ENCODE data around the gene MAGIX. TPM values are rescaled to one million over a fixed set of nuclear protein-coding genes. Genes with fewer than 3 reads are reported as not detected.

Gene MAGIX
- total RNA-seq: 4.8 and 11.0 TPM in 2 replicates

DNA sequence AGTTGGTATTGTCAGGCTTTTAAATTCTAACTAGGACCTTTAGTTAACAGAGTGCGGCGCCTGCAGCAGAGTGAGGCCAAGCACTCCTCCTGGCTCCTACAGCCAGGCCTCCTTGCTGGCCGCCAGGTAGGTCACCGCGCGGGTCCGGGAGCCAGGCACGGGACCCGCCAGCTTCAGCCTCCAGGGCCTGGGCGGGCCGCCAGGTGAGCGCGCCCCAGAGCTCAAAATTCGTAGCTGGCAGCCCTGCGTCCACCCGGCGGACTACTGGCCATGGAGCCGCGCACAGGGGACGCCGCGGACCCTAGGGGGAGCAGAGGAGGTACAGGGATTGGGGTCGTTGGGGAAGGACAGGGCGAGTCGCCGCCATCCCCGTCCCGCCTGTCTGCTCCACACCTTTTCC, at the start of gene MAGIX:
Gene MAGIX (plus strand): TSS at position 139 of the 400 bp plus-strand sequence. CDS start 132 bp downstream, at position 271.

GRCh38 chrX:49171752-49172279, 9.3 kb downstream of the MAGIX start, which contains the start of gene PLP2:
Gene PLP2 (plus strand): TSS chrX:49171898. CDS start chrX:49172001, 103 bp downstream.

DNA sequence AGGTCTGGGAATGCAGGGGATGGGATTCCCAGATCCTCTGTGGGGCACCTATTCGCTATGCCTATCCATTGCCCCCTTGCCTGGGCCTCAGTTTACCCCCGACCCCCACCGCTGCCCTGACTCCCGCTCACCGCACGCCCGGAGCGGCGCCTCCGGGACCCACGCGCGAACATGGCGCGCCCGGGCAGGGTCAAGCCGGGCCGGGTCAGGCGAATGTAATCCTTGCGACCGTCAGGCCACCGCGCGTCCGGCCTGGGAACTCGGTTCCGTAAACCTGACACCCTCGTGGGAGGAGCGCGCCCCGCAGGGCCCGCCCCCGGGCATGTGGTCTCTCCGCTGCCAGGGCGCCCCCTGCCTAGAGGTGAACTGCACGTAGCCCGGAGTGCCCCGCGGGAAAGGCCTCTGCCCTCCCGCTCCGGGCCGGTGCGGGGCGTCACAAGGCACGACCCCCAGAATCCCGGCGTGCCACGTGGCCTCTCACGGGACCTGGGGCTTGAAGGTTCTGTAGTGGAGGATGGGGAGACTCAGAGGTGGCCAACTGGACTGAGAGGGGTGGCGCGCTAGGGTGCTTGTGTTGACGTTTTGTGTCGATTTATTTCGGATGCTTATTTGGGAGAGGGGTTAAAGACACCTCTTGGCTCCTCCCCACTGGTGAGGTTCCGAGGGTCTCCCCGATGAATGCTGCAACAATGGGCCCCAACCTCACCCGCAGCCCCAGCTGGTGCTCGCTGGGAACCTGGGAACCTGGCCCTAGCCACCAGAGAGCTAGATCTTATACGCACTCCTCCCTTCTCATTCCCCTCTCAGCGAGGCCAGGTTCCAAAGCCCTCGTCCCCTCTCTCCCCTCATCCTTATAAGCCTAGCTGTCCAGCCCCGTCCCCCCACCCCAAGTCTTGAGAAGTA, 23.8 kb downstream of the MAGIX start, which contains the start of gene PRICKLE3:
Gene PRICKLE3 (minus strand): TSS at position 249 of the 903 bp plus-strand sequence. CDS start 76 bp downstream, at position 173.

DNA sequence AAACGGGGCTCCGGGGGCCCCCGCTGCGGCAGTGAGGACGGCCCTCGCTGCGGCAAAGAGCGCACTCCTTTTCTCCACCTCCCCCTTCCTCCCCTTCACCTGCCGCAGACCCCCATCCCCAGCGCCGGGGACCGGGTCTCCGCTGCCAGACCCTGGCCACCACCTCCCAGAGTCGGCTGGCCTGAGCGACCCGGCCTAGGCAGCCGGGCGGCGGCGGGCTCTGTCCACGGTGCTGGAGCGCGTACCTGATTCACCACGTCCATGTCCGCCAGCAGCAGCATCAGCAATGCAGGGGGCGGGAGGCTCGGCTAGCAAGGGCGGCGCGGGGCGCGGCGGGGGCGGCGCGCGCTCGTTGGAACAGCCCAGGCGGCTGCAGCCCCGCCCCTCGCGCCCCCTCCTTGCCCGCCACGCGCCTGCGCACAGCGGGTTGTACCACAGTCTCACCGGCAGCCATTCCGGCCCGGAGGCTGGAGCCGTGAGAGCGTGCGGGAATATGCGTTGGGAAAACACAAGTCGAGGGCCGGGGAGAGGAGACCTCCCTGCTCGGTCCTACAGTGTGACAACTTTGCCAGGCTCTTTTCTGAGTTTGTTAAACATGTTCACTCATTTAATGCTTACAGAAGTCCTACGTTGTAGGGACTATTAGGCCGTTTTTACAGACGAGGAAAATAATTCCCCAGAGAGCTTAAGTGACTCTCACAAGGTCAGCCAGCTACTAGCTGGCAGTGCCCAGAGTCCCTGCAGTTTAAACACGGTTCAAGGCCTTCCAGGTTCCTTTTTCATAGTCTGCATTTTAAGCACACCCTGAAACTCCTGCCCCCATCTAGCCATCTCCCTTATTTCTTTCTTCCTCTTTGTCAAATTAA, 37.6 kb downstream of the MAGIX start, which contains the start of gene SYP:
Gene SYP (minus strand): TSS at position 288 of the 866 bp plus-strand sequence. CDS start 7 bp downstream, at position 281.

Other genes with a start within 250 kb of the MAGIX start
- gene PIM2, start 243.7 kb upstream of the MAGIX start, total RNA-seq: 9.4 and 14.8 TPM in 2 replicates
- gene OTUD5, start 205.2 kb upstream of the MAGIX start, total RNA-seq: 27.7 and 38.7 TPM in 2 replicates
- gene KCND1, start 190.9 kb upstream of the MAGIX start, total RNA-seq: 0.23 and 0.47 TPM in 2 replicates
- 14.6 and 16.2 TPM in 2 replicates for gene GRIPAP1, start 160.5 kb upstream of the MAGIX start, total RNA-seq
- 41.8 and 59.8 TPM in 2 replicates for gene TFE3, start 119.4 kb upstream of the MAGIX start, total RNA-seq
- gene CCDC120, start 103.8 kb upstream of the MAGIX start, total RNA-seq: 5.5 and 6.6 TPM in 2 replicates
- 9.7 and 9.8 TPM in 2 replicates for gene PRAF2, start 88.8 kb upstream of the MAGIX start, total RNA-seq
- 33.5 and 56.9 TPM in 2 replicates for gene WDR45, start 82.9 kb upstream of the MAGIX start, total RNA-seq
- 19.7 and 30.4 TPM in 2 replicates for gene GPKOW, start 39.0 kb upstream of the MAGIX start, total RNA-seq
- 89.8 and 101 TPM in 2 replicates for gene PLP2, start 9.1 kb downstream of the MAGIX start, total RNA-seq
- 18.9 and 21.5 TPM in 2 replicates for gene PRICKLE3, start 23.6 kb downstream of the MAGIX start, total RNA-seq
- 0.16 and 0.30 TPM in 2 replicates for gene SYP, start 37.4 kb downstream of the MAGIX start, total RNA-seq
- gene CACNA1F, start 70.6 kb downstream of the MAGIX start, total RNA-seq: 0.08 TPM in 1 of 2 replicates, not detected in the other
- gene CCDC22, start 72.7 kb downstream of the MAGIX start, total RNA-seq: 14.8 and 18.9 TPM in 2 replicates
- not detected in 2 replicates for gene FOXP3, start 102.0 kb downstream of the MAGIX start, total RNA-seq
- 0.78 and 1.5 TPM in 2 replicates for gene PPP1R3F, start 107.0 kb downstream of the MAGIX start, total RNA-seq
- not detected in 2 replicates for gene GAGE10, start 140.9 kb downstream of the MAGIX start, total RNA-seq
- not detected in 2 replicates for gene GAGE12J, start 159.3 kb downstream of the MAGIX start, total RNA-seq
- gene GAGE13, start 168.8 kb downstream of the MAGIX start, total RNA-seq: not detected in 2 replicates

Measured in hair follicular keratinocyte (primary cell).